IMR-90 (cell line): Measurements from ENCODE around the gene UBE3B. TPM values are rescaled to one million over a fixed set of nuclear protein-coding genes. Genes with fewer than 3 reads are reported as not detected.

Source experiments
- ATAC-seq: fragments of 200-7000 bp; cut with Tn5 transposase; 2 replicates; pipeline ENCODE4 v1.9.1; 2020; ENCODE audit warnings: low read depth, mild to moderate bottlenecking, moderate library complexity
- BruUV-seq: library from RNA; stranded (reverse); fragments of 400-500 nt; replicated peaks from 2 replicates; lab custom pipeline; 2021; lab: Mats Ljungman, UMichigan
- CTCF ChIA-PET: fragments of 300-600 bp; formaldehyde crosslinking; extraction: SDS; loops from one replicate; lab custom pipeline; 2021; ENCODE audit warnings: antibody characterized with exemption; lab: Yijun Ruan, JAX
- POLR2A ChIA-PET: fragments of 300-600 bp; sonication (Branson Sonifier 250); formaldehyde crosslinking; loops from one replicate; lab custom pipeline; 2022; ENCODE audit warnings: antibody characterized with exemption; ENCODE audit not compliant: unreplicated experiment; lab: Charles Lee
- DNase-seq: peaks from one replicate; pipeline ENCODE4 v3.0.0; 2013
- H2AFZ ChIP-seq: replicated peaks from 2 replicates; pipeline ENCODE3; 2013; ENCODE audit warnings: low read length, mild to moderate bottlenecking; ENCODE audit not compliant: poor library complexity
- H2AK5ac ChIP-seq: 2 replicates; pipeline ENCODE4 v1.6.1; 2013; ENCODE audit warnings: low read depth, low read length, inconsistent platforms
- H2AK9ac ChIP-seq: replicated peaks from 2 replicates; pipeline ENCODE3; 2013; ENCODE audit warnings: mild to moderate bottlenecking, low read depth, low read length, moderate library complexity; ENCODE audit not compliant: poor library complexity
- H2BK120ac ChIP-seq: 2 replicates; pipeline ENCODE4 v1.6.1; 2013; ENCODE audit warnings: low read depth, low read length, inconsistent platforms
- H2BK15ac ChIP-seq: 3 replicates; pipeline ENCODE4 v1.6.1; 2013; ENCODE audit warnings: low read depth, low read length, inconsistent platforms
- H2BK20ac ChIP-seq: 2 replicates; pipeline ENCODE4 v1.6.1; 2013; ENCODE audit warnings: low read depth, mild to moderate bottlenecking, inconsistent platforms, low read length, moderate library complexity
- H2BK5ac ChIP-seq: 2 replicates; pipeline ENCODE4 v1.6.1; 2013; ENCODE audit warnings: mild to moderate bottlenecking, low read depth, low read length, inconsistent platforms; ENCODE audit not compliant: poor library complexity, severe bottlenecking
- H3K14ac ChIP-seq: replicated peaks from 2 replicates; pipeline ENCODE4 v1.6.1; 2013; ENCODE audit warnings: low read depth, low read length, inconsistent platforms
- H3K18ac ChIP-seq: 2 replicates; pipeline ENCODE4 v1.6.1; 2013; ENCODE audit warnings: low read depth, low read length, control low read depth
- H3K23ac ChIP-seq: 2 replicates; pipeline ENCODE4 v1.6.1; 2013; ENCODE audit warnings: low read depth, low read length, inconsistent platforms
- H3K27ac ChIP-seq: 2 replicates; pipeline ENCODE4 v1.5.1; 2013; ENCODE audit warnings: mild to moderate bottlenecking, control low read depth, low read length; ENCODE audit not compliant: insufficient read depth
- H3K27me3 ChIP-seq: 2 replicates; pipeline ENCODE4 v1.6.1; 2013; ENCODE audit warnings: low read length; ENCODE audit not compliant: control insufficient read depth, insufficient read depth
- H3K36me3 ChIP-seq: 2 replicates; pipeline ENCODE4 v1.6.1; 2013; ENCODE audit warnings: low read length, mixed read lengths; ENCODE audit not compliant: control insufficient read depth, insufficient read depth
- H3K4ac ChIP-seq: 2 replicates; pipeline ENCODE4 v1.6.1; 2013; ENCODE audit warnings: low read depth, low read length, inconsistent platforms
- H3K4me1 ChIP-seq: 2 replicates; pipeline ENCODE4 v1.6.1; 2013; ENCODE audit warnings: low read length, mixed read lengths; ENCODE audit not compliant: control insufficient read depth, insufficient read depth
- H3K4me2 ChIP-seq: 2 replicates; pipeline ENCODE4 v1.6.1; 2013; ENCODE audit warnings: low read depth, mild to moderate bottlenecking, control low read depth, low read length, moderate library complexity
- H3K4me3 ChIP-seq: 2 replicates; pipeline ENCODE4 v1.5.1; 2013; ENCODE audit warnings: low read depth, mild to moderate bottlenecking, control low read depth, low read length, moderate library complexity; ENCODE audit not compliant: insufficient read depth
- H3K56ac ChIP-seq: 2 replicates; pipeline ENCODE4 v1.6.1; 2013; ENCODE audit warnings: low read length, inconsistent platforms; ENCODE audit not compliant: insufficient read depth; ENCODE audit errors: extremely low read depth
- H3K79me1 ChIP-seq, 2 experiments: 2 replicates each; pipeline ENCODE4 v1.6.1; 2013; ENCODE audit warnings: low read length in 2 of 2, inconsistent platforms in 1 of 2, low read depth in 1 of 2
- H3K9ac ChIP-seq: 2 replicates; pipeline ENCODE4 v1.6.1; 2013; ENCODE audit warnings: low read depth, low read length, control low read depth
- H3K9me1 ChIP-seq: 2 replicates; pipeline ENCODE4 v1.6.1; 2013; ENCODE audit warnings: low read length, inconsistent platforms; ENCODE audit not compliant: insufficient read depth
- H3K9me3 ChIP-seq: 2 replicates; pipeline ENCODE4 v1.6.1; 2013; ENCODE audit warnings: low read length; ENCODE audit not compliant: control insufficient read depth, insufficient read depth
- H4K20me1 ChIP-seq: 2 replicates; pipeline ENCODE4 v1.6.1; 2013; ENCODE audit warnings: low read length, inconsistent platforms; ENCODE audit not compliant: insufficient read depth
- H4K5ac ChIP-seq: 2 replicates; pipeline ENCODE4 v1.6.1; 2013; ENCODE audit warnings: mild to moderate bottlenecking, low read depth, low read length, control low read depth
- H4K8ac ChIP-seq, 2 experiments: 2 replicates each; pipeline ENCODE4 v1.6.1; 2013; ENCODE audit warnings: low read depth in 2 of 2, low read length in 2 of 2, control low read depth in 1 of 2, inconsistent platforms in 1 of 2
- H4K91ac ChIP-seq: 2 replicates; pipeline ENCODE4 v1.6.1; 2013; ENCODE audit warnings: low read depth, low read length, inconsistent platforms; ENCODE audit not compliant: insufficient read depth
- BHLHE40 ChIP-seq: fragments of 150-350 bp; IDR thresholded peaks from 2 replicates; pipeline ENCODE4 v1.6.1; 2016; ENCODE audit warnings: mild to moderate bottlenecking, low read depth, low read length
- CHD1 ChIP-seq: IDR thresholded peaks from 2 replicates; pipeline ENCODE4 v1.6.1; 2012; ENCODE audit warnings: low read depth, low read length, improper control_type of control experiment
- FOS ChIP-seq: fragments of 150-350 bp; IDR thresholded peaks from 2 replicates; pipeline ENCODE4 v1.6.1; 2016; ENCODE audit warnings: low read depth, low read length
- MAFK ChIP-seq: IDR thresholded peaks from 2 replicates; pipeline ENCODE4 v1.6.1; 2012; ENCODE audit warnings: low read depth, low read length, improper control_type of control experiment
- MAZ ChIP-seq: IDR thresholded peaks from 2 replicates; pipeline ENCODE4 v1.6.1; 2012; ENCODE audit warnings: low read depth, mild to moderate bottlenecking, low read length, improper control_type of control experiment, moderate library complexity, borderline replicate concordance
- MXI1 ChIP-seq: IDR thresholded peaks from 2 replicates; pipeline ENCODE4 v1.6.1; 2012; ENCODE audit warnings: low read depth, mild to moderate bottlenecking, low read length, moderate library complexity, borderline replicate concordance
- POLR2A ChIP-seq: IDR thresholded peaks from 2 replicates; pipeline ENCODE4 v1.6.1; 2012; ENCODE audit warnings: mild to moderate bottlenecking, low read depth, low read length
- RAD21 ChIP-seq: IDR thresholded peaks from 2 replicates; pipeline ENCODE4 v1.6.1; 2012; ENCODE audit warnings: low read length, improper control_type of control experiment
- SMC3 ChIP-seq: fragments of 150-350 bp; IDR thresholded peaks from 2 replicates; pipeline ENCODE4 v1.6.1; 2016; ENCODE audit warnings: low read depth, mild to moderate bottlenecking, antibody characterized with exemption, low read length, moderate library complexity
- USF2 ChIP-seq: fragments of 150-350 bp; IDR thresholded peaks from 2 replicates; pipeline ENCODE4 v1.6.1; 2017; ENCODE audit warnings: mild to moderate bottlenecking, antibody characterized with exemption, low read length, low read depth
- WGBS, 2 experiments: methylation state at CpG; one replicate each; pipeline versions ENCODE4 v1.1.5 to v1.1.7; 2013; ENCODE audit warnings: missing lambda C conversion rate in 2 of 2; ENCODE audit not compliant: insufficient read length in 1 of 2; ENCODE audit errors: extremely low coverage in 2 of 2; 5-methylcytosine and 5-hydroxymethylcytosine counted together
- dilution Hi-C: fragments of 300-500 bp; cut with HindIII; formaldehyde crosslinking; loops from one replicate; pipeline ENCODE4 v1.14.3; 2018; ENCODE audit warnings: low sequenced_read_pairs; ENCODE audit not compliant: unreplicated experiment
- in situ Hi-C: fragments of 300-500 bp; cut with MboI; formaldehyde crosslinking; loops from 3 replicates; pipeline ENCODE4 v1.14.3; 2019; ENCODE audit warnings: low sequenced_read_pairs, inconsistent platforms, mixed read lengths
- intact Hi-C: fragments of 100-400 bp; cut with micrococcal nuclease; formaldehyde crosslinking; loops from 2 replicates; pipeline ENCODE4 v1.10.0; 2022
- polyA plus RNA-seq, 3 experiments: library from polyadenylated mRNA; depleted of rRNA; stranded (reverse); fragments of >200 nt; gene quantifications; 2 replicates each; pipeline ENCODE4 v1.2.3, GENCODE V29; 2012; ENCODE audit warnings: low replicate concordance in 1 of 3
- total RNA-seq: library from RNA; depleted of rRNA; stranded (reverse); fragments of >200 nt; gene quantifications from 2 replicates; pipeline ENCODE4 v1.2.3, GENCODE V29; 2012
- TF ChIP-seq, protein P1 (sequence below): conservative IDR thresholded peaks from 2 replicates; pipeline ENCODE4 v1.5.1; 2012; ENCODE audit warnings: mild to moderate bottlenecking, low read depth, low read length, improper control_type of control experiment

Gene UBE3B
- total and polyA plus RNA-seq, 2 of the 4 experiments (the other 2 are of a cell fraction), result 18.8 to 24.9 TPM

DNA sequence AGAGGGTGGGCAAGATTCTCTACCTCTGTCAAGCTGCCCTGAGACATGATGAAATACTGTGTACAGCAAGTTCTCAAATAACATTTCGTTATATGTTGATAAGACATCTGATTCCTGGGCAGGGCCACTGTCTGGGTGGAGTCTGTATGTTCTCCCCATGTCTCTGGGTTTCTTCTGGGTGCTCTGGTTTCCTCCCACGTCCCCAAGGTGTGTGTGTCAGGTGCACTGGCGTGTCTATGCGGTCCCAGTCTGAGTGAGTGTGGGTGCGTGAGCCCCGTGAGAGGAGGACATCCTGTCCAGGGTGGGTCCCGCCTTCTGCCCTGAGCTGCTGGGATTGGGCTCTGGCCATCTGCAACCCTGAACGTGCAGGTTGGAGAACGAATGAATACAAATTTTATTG, 30.0 kb upstream of the UBE3B start:
- peaks cover 31 to 81% of the 10 kb centered on the region in 2 experiments for H3K79me1 ChIP-seq
- no peak overlapping the region for H2BK20ac ChIP-seq
- intact Hi-C loops (no loop called here), dilution Hi-C loops (no loop called here), in situ Hi-C loops (no loop called here)
- H3K4me1 ChIP-seq, result peaks cover 14% of the 10 kb centered on the region
- no peaks in the 10 kb centered on the region for H3K9me3 ChIP-seq
- no peak overlapping the region for H4K8ac ChIP-seq
- TF ChIP-seq MAFK (no peak), BHLHE40 (no peak), POLR2A (no peak), SMC3 (no peak), RAD21 (no peak), CHD1 (no peak), MXI1 (no peak), FOS (no peak), USF2 (no peak), MAZ (no peak)
- TF ChIP-seq, protein P1, sequence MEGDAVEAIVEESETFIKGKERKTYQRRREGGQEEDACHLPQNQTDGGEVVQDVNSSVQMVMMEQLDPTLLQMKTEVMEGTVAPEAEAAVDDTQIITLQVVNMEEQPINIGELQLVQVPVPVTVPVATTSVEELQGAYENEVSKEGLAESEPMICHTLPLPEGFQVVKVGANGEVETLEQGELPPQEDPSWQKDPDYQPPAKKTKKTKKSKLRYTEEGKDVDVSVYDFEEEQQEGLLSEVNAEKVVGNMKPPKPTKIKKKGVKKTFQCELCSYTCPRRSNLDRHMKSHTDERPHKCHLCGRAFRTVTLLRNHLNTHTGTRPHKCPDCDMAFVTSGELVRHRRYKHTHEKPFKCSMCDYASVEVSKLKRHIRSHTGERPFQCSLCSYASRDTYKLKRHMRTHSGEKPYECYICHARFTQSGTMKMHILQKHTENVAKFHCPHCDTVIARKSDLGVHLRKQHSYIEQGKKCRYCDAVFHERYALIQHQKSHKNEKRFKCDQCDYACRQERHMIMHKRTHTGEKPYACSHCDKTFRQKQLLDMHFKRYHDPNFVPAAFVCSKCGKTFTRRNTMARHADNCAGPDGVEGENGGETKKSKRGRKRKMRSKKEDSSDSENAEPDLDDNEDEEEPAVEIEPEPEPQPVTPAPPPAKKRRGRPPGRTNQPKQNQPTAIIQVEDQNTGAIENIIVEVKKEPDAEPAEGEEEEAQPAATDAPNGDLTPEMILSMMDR, result no peak
- no peak overlapping the region for H3K27ac ChIP-seq
- no peak overlapping the region for H3K56ac ChIP-seq
- no CpG with 5 or more reads among the region's 9 CpGs for WGBS, 2 experiments
- no peaks in the 10 kb centered on the region for H3K27me3 ChIP-seq
- no peak overlapping the region for H3K4me2 ChIP-seq
- H2BK5ac ChIP-seq, result no peak overlapping the region
- no peak overlapping the region for H3K14ac ChIP-seq
- BruUV-seq, result no TSS peak
- H2BK15ac ChIP-seq, result no peak overlapping the region
- ATAC-seq (no peak), DNase-seq (no peak)
- H3K4me3 ChIP-seq, result no peak overlapping the region
- H2AK9ac ChIP-seq, result no peak overlapping the region
- H2BK120ac ChIP-seq, result no peak overlapping the region
- peaks cover 38% of the 10 kb centered on the region for H4K20me1 ChIP-seq
- H3K4ac ChIP-seq, result no peak overlapping the region
- H3K18ac ChIP-seq, result no peak overlapping the region
- H3K36me3 ChIP-seq, result peaks cover 55% of the 10 kb centered on the region
- no peak overlapping the region for H3K23ac ChIP-seq
- H3K9ac ChIP-seq, result no peak overlapping the region
- no peak overlapping the region for H4K91ac ChIP-seq
- ChIA-PET POLR2A (no interaction called here), CTCF (interaction anchor here (0.9 kb wide), 1 partner anchor 26 kb away, joined by 4 read pairs; no protein-coding TSS in a partner anchor)
- no peak overlapping the region for H2AFZ ChIP-seq
- H3K9me1 ChIP-seq, result peaks cover 15% of the 10 kb centered on the region
- no peak overlapping the region for H2AK5ac ChIP-seq
- no peak overlapping the region for H4K5ac ChIP-seq
